GM19463 (cell line): Measurements from ENCODE around the gene CYP27C1.
"Not testable (repeated sequence)": the region's sequence is repeated elsewhere in the genome, so short reads cannot be mapped to it uniquely, and the experiment has no call there.

Experiments
- ATAC-seq: cut with Tn5 transposase; IDR thresholded peaks from one replicate; pipeline ENCODE4 v1.9.1; 2021; ENCODE audit warnings: mild to moderate bottlenecking, moderate library complexity; ENCODE audit not compliant: unreplicated experiment

The CYP27C1 gene

GRCh38 chr2:127220102-127220767 is at the start of gene CYP27C1:
Gene CYP27C1 (minus strand): TSS chr2:127220299. CDS start chr2:127220270, 29 bp downstream.
- no peak for ATAC-seq

- no peak for ATAC-seq
These were observed 41.8 kb upstream of the CYP27C1 start for GRCh38 chr2:127261804-127262406.

GRCh38 chr2:127259355-127259754 is 39.3 kb upstream of the CYP27C1 start:
- ATAC-seq = no peak

GRCh38 chr2:127256866-127257265 is 36.8 kb upstream of the CYP27C1 start:
- ATAC-seq = no peak

GRCh38 chr2:127256381-127256780 is 36.3 kb upstream of the CYP27C1 start:
- ATAC-seq = no peak

GRCh38 chr2:127255721-127256120 is 35.6 kb upstream of the CYP27C1 start:
- no peak for ATAC-seq

- ATAC-seq = no peak
These were observed 35.0 kb upstream of the CYP27C1 start for GRCh38 chr2:127255146-127255545.

- ATAC-seq = no peak
These were observed 34.4 kb upstream of the CYP27C1 start for GRCh38 chr2:127254386-127254981.

- not testable (repeated sequence) for ATAC-seq
These were observed 21.1 kb upstream of the CYP27C1 start for GRCh38 chr2:127241184-127241583.

- no peak for ATAC-seq
These were observed 19.3 kb upstream of the CYP27C1 start for GRCh38 chr2:127239395-127239794.

- ATAC-seq = not testable (repeated sequence)
These were observed 17.7 kb upstream of the CYP27C1 start for GRCh38 chr2:127237768-127238167.

GRCh38 chr2:127235082-127235702 is 15.1 kb upstream of the CYP27C1 start:
- no peak for ATAC-seq

- ATAC-seq = no peak
These were observed 13.6 kb upstream of the CYP27C1 start for GRCh38 chr2:127233710-127234109.

GRCh38 chr2:127231130-127231865 is 11.2 kb upstream of the CYP27C1 start:
- no peak for ATAC-seq

- ATAC-seq = no peak
These were observed 9.5 kb upstream of the CYP27C1 start for GRCh38 chr2:127229555-127229954.

- no peak for ATAC-seq
These were observed 8.0 kb upstream of the CYP27C1 start for GRCh38 chr2:127228102-127228501.

GRCh38 chr2:127227264-127227660 is 7.2 kb upstream of the CYP27C1 start:
- not testable (repeated sequence) for ATAC-seq

GRCh38 chr2:127226520-127227263 is 6.6 kb upstream of the CYP27C1 start:
- peak; percentile 93 for ATAC-seq

GRCh38 chr2:127226132-127226519 is 6.0 kb upstream of the CYP27C1 start:
- ATAC-seq = no peak

- no peak for ATAC-seq
These were observed 5.3 kb upstream of the CYP27C1 start for GRCh38 chr2:127225186-127225960.
